Astrocyte (in vitro differentiated cells and primary cell): Measurements from ENCODE around the gene ELK3. TPM values are rescaled to one million over a fixed set of nuclear protein-coding genes. Genes with fewer than 3 reads are reported as not detected.

Experiments used
- DNase-seq: peaks from one replicate; pipeline ENCODE4 v3.0.0-alpha.2; 2010; ENCODE audit warnings: low read depth
- FAIRE-seq: peaks from 2 replicates; lab custom pipeline; 2011; peaks lifted over from hg19 to GRCh38; lab: Jason Lieb, UNC
- H2AFZ ChIP-seq: 2 replicates; pipeline ENCODE4 v1.6.0; 2012; ENCODE audit warnings: low read depth, low read length, inconsistent platforms
- H3K27ac ChIP-seq: 2 replicates; pipeline ENCODE4 v1.5.1; 2011; ENCODE audit warnings: low read depth, low read length, inconsistent platforms
- H3K27me3 ChIP-seq: 2 replicates; pipeline ENCODE4 v1.6.0; 2011; ENCODE audit warnings: low read length, inconsistent platforms; ENCODE audit not compliant: insufficient read depth
- H3K36me3 ChIP-seq: 2 replicates; pipeline ENCODE4 v1.5.1; 2011; ENCODE audit warnings: low read length, inconsistent platforms; ENCODE audit not compliant: insufficient read depth
- H3K4me1 ChIP-seq: 2 replicates; pipeline ENCODE4 v1.5.1; 2011; ENCODE audit warnings: low read length, inconsistent platforms; ENCODE audit not compliant: insufficient read depth
- H3K4me2 ChIP-seq: 2 replicates; pipeline ENCODE4 v1.6.0; 2012; ENCODE audit warnings: low read length, inconsistent platforms
- H3K4me3 ChIP-seq: 2 replicates; pipeline ENCODE4 v1.5.1; 2011; ENCODE audit warnings: low read depth, mild to moderate bottlenecking, low read length, inconsistent platforms; ENCODE audit not compliant: insufficient read depth
- H3K79me2 ChIP-seq: 2 replicates; pipeline ENCODE4 v1.6.0; 2012; ENCODE audit warnings: mild to moderate bottlenecking, low read length, inconsistent platforms; ENCODE audit not compliant: insufficient read depth
- H3K9ac ChIP-seq: 2 replicates; pipeline ENCODE4 v1.6.0; 2012; ENCODE audit warnings: mild to moderate bottlenecking, low read length, inconsistent platforms
- H3K9me3 ChIP-seq: 2 replicates; pipeline ENCODE4 v1.5.1; 2012; ENCODE audit warnings: low read depth, mild to moderate bottlenecking, low read length, inconsistent platforms; ENCODE audit not compliant: insufficient read depth
- H4K20me1 ChIP-seq: 2 replicates; pipeline ENCODE4 v1.6.0; 2012; ENCODE audit warnings: low read length, inconsistent platforms; ENCODE audit not compliant: insufficient read depth
- H3K27ac Mint-ChIP-seq: one replicate; pipeline ENCODE4 v1.8.0; 2021; ENCODE audit warnings: mild to moderate bottlenecking, mixed read lengths; ENCODE audit not compliant: unreplicated experiment
- H3K27me3 Mint-ChIP-seq: one replicate; pipeline ENCODE4 v1.8.0; 2021; ENCODE audit warnings: low read depth, mixed read lengths; ENCODE audit not compliant: unreplicated experiment
- H3K36me3 Mint-ChIP-seq: one replicate; pipeline ENCODE4 v1.8.0; 2021; ENCODE audit warnings: low read depth, mixed read lengths; ENCODE audit not compliant: unreplicated experiment
- H3K4me1 Mint-ChIP-seq: one replicate; pipeline ENCODE4 v1.8.0; 2021; ENCODE audit warnings: low read depth, mixed read lengths; ENCODE audit not compliant: unreplicated experiment
- H3K4me3 Mint-ChIP-seq: one replicate; pipeline ENCODE4 v1.8.0; 2021; ENCODE audit warnings: mild to moderate bottlenecking, moderate library complexity, mixed read lengths; ENCODE audit not compliant: unreplicated experiment
- H3K9me3 Mint-ChIP-seq: one replicate; pipeline ENCODE4 v1.8.0; 2021; ENCODE audit warnings: mild to moderate bottlenecking, mixed read lengths; ENCODE audit not compliant: unreplicated experiment
- EZH2 ChIP-seq: IDR thresholded peaks from 2 replicates; pipeline ENCODE4 v1.6.1; 2012; ENCODE audit warnings: mild to moderate bottlenecking, low read length, inconsistent platforms; ENCODE audit not compliant: insufficient read depth
- total RNA-seq: library from RNA; stranded (reverse); gene quantifications from 2 replicates; pipeline ENCODE4 v1.2.1, GENCODE V29; 2021
- TF ChIP-seq, protein P1 (sequence below): IDR thresholded peaks from 2 replicates; pipeline ENCODE4 v1.5.1; 2011; ENCODE audit warnings: low read depth, mild to moderate bottlenecking, inconsistent platforms, low read length, moderate library complexity; ENCODE audit not compliant: insufficient read depth

ELK3 gene
- total RNA-seq, 1 donor from 2014 or later: 62.7 TPM

DNA sequence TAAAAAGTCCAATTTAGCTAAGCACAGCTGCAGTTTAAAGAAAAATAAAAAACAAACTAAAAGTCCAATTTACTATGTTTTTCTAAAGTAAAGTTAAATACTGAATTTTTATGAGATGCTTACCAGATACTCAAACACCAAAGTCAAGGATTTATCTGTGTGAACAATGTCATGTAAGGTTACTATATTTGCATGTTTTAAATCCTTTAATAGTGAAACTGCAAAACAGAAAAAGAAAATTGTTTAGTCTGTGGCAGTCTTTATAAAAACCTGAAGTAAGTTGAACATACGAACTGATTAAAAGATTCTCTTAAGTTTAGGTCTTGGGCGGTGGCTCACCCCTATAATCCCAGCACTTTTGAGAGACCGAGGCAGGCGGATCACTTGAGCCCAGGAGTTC lies 103.3 kb downstream of the ELK3 start:
- Histone ChIP-seq H4K20me1 (peaks cover 7% of the 10 kb centered on the region), H3K36me3 (peaks cover 31% of the 10 kb centered on the region), H2AFZ (no peak overlapping the region), H3K9ac (no peak overlapping the region), H3K9me3 (no peaks in the 10 kb centered on the region), H3K4me1 (no peaks in the 10 kb centered on the region), H3K79me2 (peaks cover 17% of the 10 kb centered on the region), H3K4me3 (no peak overlapping the region), H3K27me3 (no peaks in the 10 kb centered on the region), H3K27ac (no peak overlapping the region), H3K4me2 (no peak overlapping the region)
- no peaks in the 10 kb centered on the region for H3K27me3 Mint-ChIP-seq
- H3K36me3 Mint-ChIP-seq: peaks cover 13% of the 10 kb centered on the region
- peaks cover 11% of the 10 kb centered on the region for H3K4me1 Mint-ChIP-seq
- FAIRE-seq: no peak
- H3K9me3 Mint-ChIP-seq: no peaks in the 10 kb centered on the region
- no peak for DNase-seq
- no peak for TF ChIP-seq EZH2
- TF ChIP-seq, protein P1, sequence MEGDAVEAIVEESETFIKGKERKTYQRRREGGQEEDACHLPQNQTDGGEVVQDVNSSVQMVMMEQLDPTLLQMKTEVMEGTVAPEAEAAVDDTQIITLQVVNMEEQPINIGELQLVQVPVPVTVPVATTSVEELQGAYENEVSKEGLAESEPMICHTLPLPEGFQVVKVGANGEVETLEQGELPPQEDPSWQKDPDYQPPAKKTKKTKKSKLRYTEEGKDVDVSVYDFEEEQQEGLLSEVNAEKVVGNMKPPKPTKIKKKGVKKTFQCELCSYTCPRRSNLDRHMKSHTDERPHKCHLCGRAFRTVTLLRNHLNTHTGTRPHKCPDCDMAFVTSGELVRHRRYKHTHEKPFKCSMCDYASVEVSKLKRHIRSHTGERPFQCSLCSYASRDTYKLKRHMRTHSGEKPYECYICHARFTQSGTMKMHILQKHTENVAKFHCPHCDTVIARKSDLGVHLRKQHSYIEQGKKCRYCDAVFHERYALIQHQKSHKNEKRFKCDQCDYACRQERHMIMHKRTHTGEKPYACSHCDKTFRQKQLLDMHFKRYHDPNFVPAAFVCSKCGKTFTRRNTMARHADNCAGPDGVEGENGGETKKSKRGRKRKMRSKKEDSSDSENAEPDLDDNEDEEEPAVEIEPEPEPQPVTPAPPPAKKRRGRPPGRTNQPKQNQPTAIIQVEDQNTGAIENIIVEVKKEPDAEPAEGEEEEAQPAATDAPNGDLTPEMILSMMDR: no peak
- H3K4me3 Mint-ChIP-seq: no peak overlapping the region
- H3K27ac Mint-ChIP-seq: no peak overlapping the region

- no peak overlapping the region for H3K4me2 ChIP-seq
- TF ChIP-seq, protein P1: no peak
- no peak for TF ChIP-seq EZH2
- no peak overlapping the region for H3K27ac ChIP-seq
- Mint-ChIP-seq H3K27me3 (no peaks in the 10 kb centered on the region), H3K36me3 (peaks cover 9% of the 10 kb centered on the region), H3K4me1 (peaks cover 11% of the 10 kb centered on the region), H3K27ac (no peak overlapping the region), H3K4me3 (no peak overlapping the region), H3K9me3 (no peaks in the 10 kb centered on the region)
- H3K27me3 ChIP-seq: no peaks in the 10 kb centered on the region
- FAIRE-seq: no peak
- no peaks in the 10 kb centered on the region for H3K9me3 ChIP-seq
- no peak for DNase-seq
- H3K4me1 ChIP-seq: no peaks in the 10 kb centered on the region
- H3K36me3 ChIP-seq: peaks cover 18% of the 10 kb centered on the region
- peaks cover 35% of the 10 kb centered on the region for H3K79me2 ChIP-seq
- H4K20me1 ChIP-seq: peaks cover 3% of the 10 kb centered on the region
- H3K9ac ChIP-seq: no peak overlapping the region
- no peak overlapping the region for H3K4me3 ChIP-seq
- H2AFZ ChIP-seq: no peak overlapping the region
Observed at GRCh38 chr12:96300064-96300463, 105.9 kb downstream of the ELK3 start.

DNA sequence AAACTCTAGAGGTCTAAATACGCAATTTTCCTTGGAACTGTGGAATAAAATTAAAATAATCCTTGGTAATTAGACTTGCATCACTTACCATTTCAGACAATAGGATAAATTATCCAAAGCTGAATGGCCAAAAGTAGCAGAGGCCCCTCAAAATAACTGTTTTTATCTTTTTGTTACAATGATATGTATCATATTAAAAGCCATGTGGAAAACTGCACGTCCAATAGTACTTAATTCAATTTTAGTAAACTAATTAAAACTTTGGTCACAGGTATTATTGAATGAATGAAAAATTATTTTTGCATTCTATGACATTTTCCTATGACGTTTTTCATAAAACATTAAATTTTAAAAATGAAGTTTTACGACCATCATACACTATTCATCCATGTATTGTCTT lies 107.6 kb downstream of the ELK3 start:
- Mint-ChIP-seq H3K36me3 (peaks cover 10% of the 10 kb centered on the region), H3K9me3 (no peaks in the 10 kb centered on the region), H3K4me1 (peaks cover 8% of the 10 kb centered on the region), H3K4me3 (no peak overlapping the region), H3K27ac (no peak overlapping the region), H3K27me3 (no peaks in the 10 kb centered on the region)
- no peak overlapping the region for H3K27ac ChIP-seq
- no peak overlapping the region for H2AFZ ChIP-seq
- H3K4me1 ChIP-seq: no peaks in the 10 kb centered on the region
- DNase-seq: no peak
- H3K4me3 ChIP-seq: no peak overlapping the region
- peaks cover 51% of the 10 kb centered on the region for H3K79me2 ChIP-seq
- no peak overlapping the region for H3K4me2 ChIP-seq
- H3K36me3 ChIP-seq: peaks cover 12% of the 10 kb centered on the region
- no peaks in the 10 kb centered on the region for H3K9me3 ChIP-seq
- H3K27me3 ChIP-seq: no peaks in the 10 kb centered on the region
- H4K20me1 ChIP-seq: peaks cover 6% of the 10 kb centered on the region
- H3K9ac ChIP-seq: no peak overlapping the region
- TF ChIP-seq EZH2: no peak
- TF ChIP-seq, protein P1: no peak
- no peak for FAIRE-seq
